ENCODE data around the gene ECM2.

ECM2 gene

DNA sequence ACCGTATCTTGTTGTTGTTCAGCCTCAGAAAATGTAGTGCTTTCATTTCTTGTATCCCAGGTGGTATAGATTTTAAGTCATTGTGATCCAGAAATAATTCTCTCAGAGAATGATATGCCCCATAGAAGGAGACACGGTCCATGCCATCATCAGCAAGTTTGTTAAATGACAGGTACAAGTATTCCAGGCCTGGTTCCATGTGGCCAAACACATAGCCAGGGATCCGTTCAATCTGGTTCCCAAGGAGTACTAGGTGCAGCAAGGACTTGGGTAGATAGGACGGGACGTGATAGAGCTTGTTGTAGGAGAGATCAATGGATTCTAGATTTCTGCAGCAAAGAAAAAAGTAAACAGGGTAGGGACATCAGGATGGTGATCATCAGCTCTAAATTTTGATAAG lies 35.1 kb downstream of the ECM2 start:
- DNase-seq (ENCODE audit: low read depth): no peak

DNA sequence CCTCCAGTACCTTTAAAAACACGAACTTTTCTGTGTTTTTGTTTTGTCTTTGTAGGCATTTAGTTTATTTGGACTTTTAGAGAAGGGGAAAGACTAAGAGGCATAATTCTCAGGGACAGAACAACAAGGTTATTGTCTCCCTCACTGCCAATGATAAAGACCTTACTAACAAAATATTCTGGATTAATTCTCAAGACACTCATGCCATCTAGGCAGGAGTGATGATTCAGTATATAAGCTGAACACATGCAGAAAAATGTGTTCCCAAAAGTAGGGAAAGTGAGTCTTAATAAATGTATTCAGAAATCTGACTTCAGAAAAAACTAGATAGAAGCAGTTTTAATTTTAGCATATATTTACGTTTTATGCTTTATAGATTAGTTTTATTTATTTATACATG lies 36.1 kb downstream of the ECM2 start:
- no peak for DNase-seq (ENCODE audit: low read depth)

DNA sequence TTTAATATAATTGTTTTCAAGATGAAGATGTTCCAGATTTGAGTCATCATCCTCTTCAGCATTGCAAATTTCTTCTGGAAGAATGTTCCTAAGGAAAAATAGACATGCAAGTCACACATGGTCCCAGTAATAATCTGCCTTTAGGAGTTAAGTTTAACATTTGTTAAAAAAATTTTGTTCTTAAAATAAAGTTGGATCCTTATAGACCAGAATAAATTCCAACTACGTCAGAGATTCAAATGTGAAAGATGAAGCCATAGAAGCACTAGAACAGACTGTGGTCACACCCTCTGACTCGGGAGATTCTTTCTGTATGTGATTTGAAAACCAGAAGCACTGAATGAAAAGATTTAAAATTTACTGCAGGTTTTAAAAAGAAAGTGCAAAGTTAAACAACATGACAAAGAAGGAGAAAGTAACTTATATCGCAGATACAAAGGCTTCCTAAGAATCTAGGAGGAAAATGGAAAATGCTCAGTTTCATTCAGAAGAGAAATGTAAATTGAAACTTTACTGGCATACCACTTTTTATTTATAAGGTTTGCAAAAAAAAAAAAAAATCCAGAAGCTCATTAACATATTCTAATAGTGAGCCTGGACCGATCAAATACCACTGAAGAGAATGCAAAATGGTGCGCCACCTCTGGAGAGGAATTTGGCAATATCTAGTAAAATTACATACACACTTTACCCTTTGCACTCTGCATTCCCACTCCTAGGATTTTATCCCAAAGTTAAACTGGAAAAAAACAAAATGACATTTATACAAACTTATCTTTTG lies 39.2 kb downstream of the ECM2 start:
- no peak for DNase-seq (ENCODE audit: low read depth)

DNA sequence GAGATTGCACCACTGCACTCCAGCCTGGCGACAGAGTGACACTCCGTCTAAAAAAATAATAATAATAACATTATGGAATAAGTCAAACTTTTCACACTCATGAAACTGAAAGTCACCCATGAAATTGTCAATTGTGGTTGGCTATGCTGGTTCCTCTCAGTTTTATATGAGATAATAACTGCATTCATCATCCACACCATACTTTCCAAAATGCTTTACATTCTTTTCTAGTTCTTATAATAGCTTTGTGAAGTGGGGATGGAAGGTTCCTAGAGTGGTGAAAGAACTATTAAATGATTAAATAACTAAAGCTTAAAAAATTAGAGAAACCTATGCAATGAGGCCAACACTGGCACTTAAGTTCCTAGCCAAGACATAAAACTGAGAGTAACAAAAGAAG lies 40.9 kb downstream of the ECM2 start:
- DNase-seq (ENCODE audit: low read depth): no peak

DNA sequence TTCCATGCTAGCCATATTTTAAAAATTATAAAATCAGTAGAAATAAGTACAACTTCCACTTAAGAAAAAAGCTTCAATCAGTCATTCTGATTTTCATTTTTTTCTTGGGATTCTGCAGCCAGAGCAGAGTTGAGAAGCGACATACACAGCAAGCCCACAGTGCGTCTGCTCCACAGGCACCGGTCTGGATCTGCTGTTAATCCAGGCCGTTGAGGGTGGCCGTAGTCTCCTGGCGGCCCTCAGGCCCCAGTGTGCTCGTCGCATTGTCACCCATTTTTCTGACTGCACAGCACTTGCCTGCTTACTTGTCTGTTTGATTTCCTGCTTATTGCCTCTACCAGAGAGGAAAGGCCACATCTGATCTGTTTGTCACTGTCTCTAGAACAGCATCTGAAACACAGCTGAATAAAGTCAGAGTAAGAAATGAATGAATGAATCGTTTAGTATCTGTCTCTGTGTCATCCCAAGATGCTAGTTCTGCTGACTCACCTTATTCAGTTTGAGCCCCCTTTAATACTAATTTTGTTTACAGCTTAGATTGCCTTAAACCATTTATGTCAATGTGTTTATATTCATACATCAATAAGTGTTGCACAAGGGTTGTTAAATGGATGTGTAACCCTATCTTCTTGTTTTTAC lies 41.9 kb downstream of the ECM2 start:
- no peak for DNase-seq (ENCODE audit: low read depth)

DNA sequence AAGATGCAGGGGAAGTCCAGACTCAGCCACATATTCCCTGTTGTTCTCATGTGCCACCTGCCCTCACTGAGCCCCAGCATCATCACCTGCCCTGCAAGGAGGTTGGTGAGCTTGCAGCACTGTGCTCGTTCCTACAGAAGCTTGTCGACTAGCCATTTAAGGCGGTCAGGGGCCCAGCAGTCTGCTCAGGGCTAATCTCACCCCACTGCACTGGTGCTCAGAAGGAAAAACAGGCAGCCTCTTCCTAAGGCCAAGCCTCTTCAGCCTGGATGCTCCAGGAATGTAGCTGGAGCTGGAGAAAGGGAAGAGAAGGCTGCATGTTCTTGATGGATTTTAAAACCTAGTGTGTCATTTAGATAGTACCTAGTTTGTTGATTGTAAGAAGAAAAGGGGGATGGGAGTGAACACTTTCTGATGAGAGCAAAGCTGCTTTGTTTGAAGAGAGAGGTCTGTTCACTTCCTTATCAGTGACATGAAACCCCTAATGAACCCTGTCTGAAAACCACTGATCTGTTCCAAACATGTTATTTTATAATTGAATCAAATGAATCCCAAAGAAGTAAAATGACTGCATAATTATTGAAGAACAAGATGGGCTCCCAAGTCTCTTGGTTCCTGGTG lies 42.9 kb downstream of the ECM2 start:
- DNase-seq (ENCODE audit: low read depth): no peak

DNA sequence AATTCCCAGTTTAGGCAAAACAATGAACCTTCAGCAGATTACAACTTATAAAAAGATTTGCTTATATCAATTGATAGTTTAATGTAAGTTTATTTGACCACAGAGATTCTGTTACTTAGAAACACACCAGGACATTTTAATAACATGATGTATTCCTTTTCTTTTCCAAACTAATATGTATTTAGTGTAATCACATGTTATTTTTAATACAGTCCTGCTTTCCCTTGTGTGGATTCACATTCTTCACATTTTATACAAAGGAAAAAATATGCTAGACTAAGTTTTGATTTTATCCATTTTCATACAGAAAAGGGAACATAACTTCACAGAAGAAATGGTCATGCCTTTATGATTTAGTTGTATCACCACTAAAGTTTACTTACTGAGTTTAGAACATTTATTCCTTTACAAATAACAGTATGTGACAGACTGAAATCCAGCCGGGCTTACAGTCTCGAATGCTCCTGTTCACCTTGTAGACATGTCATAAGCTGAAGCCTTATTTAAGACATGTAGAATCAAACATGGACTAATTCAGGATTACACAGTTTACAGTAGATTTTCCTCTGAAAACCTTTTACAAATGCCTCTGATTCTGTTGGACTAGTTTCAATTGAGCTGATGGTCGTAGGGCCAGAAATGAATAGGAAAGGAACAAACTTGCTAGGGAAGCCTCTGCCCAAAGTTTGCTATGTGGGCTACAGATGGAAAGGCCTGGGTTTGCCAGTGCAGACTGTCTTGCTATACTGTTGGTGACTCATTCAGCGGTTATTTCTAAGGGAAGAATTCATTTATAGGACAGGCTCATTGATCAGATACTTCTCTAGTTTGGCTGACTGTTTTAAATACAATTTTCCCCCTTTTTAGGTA lies 46.9 kb downstream of the ECM2 start:
- no peak for DNase-seq (ENCODE audit: low read depth)

DNA sequence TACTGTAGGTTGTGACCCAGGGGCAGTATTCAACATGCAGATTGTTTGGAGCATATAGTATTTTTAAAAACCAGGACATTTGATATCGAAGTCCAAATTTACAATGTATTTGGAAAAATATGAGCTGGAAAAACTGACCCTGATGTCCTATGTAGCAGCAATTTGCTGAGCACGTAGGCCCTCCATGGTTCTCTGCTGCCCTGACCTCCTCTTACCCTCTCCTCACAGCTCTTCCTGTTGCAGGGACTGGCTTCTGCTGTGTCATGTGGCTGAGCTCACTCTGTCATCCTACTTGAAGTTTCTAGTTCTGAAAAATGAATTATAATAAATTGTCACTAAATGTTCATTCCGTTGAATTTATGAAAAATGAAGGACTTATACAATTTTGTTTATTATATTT lies 49.4 kb downstream of the ECM2 start:
- no peak for DNase-seq (ENCODE audit: low read depth)

DNA sequence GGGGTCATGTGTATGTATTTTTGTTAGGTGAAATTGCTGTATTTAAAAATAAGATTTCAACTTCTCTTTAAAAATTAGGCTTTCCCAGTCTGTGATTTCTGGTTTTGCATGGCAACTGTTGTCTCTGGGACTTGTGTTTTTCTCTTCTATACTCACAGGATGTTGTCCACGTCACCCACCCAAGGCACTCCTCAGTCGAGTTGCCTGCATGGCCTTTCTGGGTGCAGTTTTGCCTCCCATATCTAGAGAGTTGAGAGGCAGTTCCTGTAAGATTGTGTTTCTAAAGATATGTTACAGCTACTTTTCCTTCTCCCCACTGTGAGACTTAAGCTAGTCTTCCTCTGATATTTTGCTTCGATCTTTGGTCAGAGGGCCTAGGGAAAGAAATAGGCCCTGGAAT lies 51.2 kb downstream of the ECM2 start:
- DNase-seq (ENCODE audit: low read depth): no peak

DNA sequence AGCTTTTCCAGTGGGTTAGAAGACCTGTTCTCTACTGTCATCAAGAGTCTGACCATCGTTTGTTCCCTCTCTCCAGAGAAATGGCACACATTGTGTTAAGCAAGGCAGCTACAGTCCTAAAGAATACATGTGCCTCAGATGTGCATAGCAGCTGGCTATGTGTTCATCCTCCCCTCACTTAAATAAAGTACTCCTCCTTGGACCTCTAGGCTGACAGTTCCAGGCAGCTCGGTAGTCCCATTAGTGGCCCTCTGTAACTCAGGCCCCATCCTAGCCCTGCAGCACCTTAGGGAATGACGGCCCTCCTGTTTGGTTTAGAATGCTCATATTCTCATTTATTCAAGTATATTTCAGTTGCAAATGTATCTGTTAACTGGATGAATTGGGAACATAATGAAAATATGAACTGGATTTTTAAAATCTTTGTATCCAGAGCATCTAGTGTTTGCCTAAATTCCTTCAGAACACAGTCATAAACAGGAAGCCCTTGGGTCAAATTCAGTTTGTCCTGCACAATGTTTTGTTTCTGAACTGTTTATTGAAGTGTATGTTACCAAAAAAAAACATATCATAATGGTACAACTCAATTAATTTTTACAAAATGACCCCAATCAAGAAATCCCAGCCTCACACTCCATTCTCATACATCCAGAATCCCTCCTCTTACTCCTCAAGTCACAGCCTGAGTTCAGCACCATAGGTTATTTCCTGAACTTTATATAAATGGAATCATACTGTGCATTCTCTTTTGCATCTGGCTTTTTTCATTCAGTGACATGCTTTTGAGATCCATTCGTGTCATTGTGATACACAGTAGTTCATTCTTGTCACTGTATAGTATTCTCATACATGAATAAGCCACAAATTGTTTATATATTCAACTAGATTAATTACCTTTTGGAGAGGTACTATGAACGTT lies 51.9 kb downstream of the ECM2 start:
- DNase-seq (ENCODE audit: low read depth): no peak

DNA sequence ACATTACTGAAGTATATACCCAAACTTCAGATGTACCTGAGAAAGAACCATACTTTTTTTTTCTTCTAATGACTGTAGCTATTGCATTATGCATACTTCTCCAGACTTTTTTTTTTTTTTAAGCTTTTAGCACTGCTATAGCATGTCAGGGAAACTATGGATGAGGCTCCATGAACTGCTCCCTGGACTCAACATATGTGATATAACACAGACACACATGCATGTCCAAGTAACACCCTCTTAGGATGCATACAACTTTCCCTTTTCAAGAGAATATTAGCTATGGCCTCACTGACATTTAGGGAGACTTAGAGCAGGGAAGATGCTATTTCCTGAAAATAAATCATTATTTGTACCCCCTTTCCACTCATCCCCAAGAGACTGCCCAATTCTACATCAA lies 53.0 kb downstream of the ECM2 start:
- DNase-seq (ENCODE audit: low read depth): no peak

DNA sequence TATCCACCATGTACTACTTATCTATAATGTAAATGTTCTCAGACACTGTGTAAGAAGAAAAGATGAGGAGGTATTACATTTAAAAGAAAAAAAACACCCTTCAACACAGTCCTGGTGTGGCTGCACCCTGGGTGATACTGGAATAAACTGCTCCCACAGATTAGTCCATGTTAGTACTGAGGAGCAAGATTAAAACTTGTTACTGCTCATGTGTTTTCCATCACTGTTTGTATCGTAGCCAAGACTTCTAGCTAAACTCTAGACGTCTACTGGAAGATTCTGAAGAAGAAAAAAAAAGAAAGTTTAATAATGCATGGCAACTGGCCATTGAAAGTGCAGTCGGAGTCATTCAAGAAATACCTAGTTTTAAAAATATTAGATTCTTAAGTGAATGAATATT lies 53.5 kb downstream of the ECM2 start, which contains the start of gene ASPN:
ASPN (minus strand) TSS at position 178 of the 400 bp plus-strand sequence.
- no peak for DNase-seq (ENCODE audit: low read depth)

DNA sequence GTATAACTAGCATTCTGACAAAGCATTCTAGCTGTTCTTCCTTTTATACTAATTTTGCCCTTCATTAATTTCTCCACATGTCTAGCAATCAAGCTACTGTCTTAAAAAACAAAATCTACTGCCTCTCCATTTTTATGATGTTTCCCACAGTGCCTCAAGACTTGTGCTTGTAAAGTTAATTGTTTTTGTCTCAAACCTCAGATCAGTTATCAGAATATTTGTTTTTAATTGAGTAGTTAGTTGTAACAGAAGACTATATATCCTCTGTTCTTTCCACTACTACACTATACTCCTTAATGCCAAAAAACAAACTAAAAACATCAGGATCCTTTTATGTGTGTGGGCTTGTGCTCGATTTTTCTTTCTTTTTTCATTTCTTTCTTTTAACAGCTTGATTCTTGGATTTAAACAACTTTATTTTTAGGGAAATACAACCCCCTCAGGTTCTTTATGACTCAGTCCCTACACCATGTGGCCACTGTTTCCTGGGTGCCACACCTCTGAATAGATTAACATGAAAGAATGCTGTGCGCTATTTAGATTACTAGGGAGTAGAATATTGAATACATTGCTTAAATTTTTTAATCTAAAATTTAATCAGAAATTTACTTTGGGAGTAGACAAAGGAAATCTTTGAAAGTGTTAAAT lies 54.7 kb downstream of the ECM2 start:
- no peak for DNase-seq (ENCODE audit: low read depth)

DNA sequence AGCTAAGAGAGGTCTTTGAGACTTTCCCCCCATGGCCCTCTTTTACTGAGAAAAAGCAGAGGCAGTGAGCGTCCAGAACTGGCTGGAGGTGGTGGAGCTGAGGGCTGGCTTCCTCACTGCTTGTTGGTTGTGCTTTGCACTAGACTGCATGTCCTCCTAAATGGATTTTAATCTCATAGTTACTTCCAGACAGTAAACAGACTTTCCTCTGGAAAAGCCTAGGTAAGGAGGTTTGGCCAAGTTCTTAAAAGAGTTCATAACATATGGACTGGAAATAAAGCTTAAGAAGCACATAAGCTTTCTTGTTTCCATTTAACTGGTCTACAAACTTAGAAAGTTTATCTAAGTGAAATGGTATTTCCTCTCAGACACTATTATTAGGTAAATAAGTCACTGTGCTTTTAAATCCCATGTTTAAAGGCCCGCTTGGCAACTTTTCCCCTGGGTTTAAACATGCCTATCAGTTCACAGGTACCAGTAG lies 55.5 kb downstream of the ECM2 start:
- DNase-seq (ENCODE audit: low read depth): no peak

DNA sequence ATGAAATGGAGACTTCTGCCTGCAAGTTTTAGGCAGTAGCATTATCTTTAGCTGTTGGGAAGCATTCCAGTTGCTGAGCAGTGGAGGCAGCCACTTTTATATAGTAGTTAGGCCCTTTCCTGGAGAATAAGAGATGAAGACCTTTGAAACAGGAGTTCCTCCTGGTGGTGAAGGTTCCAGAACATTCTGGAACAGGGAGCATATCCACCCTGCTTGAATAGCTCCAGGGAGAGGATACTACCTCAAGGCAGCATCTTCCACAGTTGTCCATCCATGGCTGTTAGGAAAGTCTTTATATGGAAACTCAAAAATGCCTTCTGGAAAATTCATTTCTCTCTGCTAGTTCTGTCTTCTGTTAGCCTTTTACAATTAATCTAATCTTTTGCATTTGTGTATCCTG lies 56.4 kb downstream of the ECM2 start:
- DNase-seq (ENCODE audit: low read depth): no peak

DNA sequence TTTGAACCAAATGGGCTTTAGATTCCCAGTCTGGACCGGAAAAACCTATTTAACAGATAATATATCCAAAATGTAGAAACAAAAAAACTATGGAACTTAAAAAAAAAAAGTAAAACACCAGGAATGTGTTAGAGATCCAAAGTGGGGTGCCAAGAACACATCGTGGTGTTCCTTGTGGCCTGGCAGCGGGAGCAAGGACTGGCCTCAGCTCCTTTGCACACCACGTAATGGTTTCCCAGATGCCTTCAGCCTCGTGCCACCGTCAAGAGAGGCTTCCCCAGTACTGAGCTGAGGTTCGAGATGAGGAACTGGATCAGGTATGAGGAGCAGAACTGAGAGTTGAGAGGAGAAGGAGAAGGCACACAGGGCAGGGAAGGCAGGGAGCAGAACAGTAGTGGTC lies 57.0 kb downstream of the ECM2 start:
- DNase-seq (ENCODE audit: low read depth): no peak

DNA sequence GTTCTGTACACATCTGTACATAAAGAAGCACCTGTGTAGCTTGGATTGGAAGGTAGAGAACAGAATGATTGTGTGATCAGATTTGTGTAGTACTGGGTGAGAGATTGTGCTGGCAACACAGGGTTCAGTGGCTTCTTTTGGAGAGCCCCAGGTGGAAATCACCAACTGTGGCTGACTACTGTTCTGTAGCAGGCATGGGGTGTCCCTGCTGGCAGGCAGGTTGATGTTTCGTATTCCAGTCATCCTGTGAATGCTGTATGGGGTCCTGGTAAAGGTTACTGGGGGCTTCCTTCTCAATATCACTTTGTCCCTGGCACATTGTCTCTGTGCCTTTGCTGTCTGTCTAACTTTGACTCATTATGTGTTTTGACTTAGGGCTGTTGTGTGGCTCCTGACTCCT lies 58.8 kb downstream of the ECM2 start:
- no peak for DNase-seq (ENCODE audit: low read depth)

DNA sequence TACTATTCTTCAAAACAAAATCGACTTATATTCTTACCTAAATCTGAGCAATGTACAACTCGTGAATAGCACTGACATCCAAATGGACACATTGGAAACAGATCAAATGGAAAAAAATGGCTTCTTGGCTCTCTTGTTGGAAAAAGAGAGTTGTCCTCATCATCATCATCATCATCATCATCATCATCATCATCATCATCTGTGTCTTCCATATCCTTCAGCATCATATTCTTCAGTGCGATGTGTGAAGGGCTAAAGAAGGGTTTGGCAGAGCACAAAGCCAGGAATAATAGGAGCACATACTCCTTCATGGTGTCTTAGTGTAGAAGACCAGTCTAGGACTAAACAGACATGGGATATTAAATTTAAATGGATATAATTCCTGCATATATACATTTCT lies 61.2 kb downstream of the ECM2 start:
- no peak for DNase-seq (ENCODE audit: low read depth)

DNA sequence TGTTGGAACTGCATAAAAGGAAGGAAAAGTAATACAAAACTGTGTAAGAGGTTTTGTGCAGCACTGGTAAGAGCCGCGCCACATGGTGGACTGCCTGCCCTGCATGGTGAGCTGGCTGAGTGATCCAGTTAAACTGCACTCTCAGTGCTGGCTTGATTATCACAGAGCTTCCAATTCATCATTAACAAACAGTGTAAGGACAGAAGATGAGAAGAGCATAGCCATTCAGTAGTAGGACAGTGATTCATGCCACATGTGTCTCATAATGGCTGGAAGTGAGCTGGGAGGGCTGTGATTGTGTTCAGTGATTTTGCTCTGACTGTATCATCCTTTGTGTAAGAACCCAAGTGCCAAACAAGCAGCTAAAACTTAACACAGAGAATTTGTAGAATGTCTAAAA lies 67.6 kb downstream of the ECM2 start:
- DNase-seq (ENCODE audit: low read depth): no peak

DNA sequence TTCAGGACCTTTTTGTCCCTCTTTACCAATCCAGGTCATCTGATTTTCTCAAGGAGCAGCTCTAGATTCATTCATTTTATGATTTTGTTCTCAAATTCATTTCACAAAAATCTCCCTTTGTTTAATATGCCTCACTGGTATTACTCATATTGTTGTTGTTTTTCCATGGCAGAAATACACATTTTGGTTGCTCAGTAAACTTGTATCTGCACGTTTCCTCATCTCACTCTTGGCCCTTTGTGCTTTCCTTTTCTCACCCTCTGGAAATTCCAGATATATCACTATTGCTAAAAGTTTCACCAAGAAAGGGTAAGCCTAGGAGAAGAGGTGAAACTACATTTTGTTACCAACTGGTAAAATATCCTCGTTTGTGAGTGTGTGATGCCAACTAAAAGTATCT lies 68.3 kb downstream of the ECM2 start:
- no peak for DNase-seq (ENCODE audit: low read depth)

DNA sequence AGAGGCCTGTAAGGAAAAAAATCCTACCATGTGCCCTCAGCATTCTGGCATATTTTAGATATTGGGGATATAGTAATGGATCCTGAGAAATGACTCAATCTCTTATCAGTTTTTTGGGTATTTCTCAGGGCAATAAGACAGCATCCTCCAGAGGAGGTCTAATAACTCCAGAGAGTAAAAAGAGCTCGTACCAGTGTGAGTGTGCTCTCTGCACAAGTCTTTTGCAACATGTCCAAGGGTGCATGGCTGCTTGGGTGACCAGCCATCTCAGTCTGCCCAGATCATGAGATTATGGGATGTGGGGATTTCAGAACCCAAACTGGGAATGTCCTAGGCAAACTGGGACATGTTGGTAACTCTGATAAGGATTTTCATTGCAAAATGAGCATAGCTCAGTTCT lies 68.7 kb downstream of the ECM2 start:
- no peak for DNase-seq (ENCODE audit: low read depth)

All from T-helper 22 cell (primary cell).